Measurements from ENCODE around the gene TASOR2. TPM values are rescaled to one million over a fixed set of nuclear protein-coding genes. Genes with fewer than 3 reads are reported as not detected.

TASOR2 gene
- total RNA-seq, 1 experiment from 2014 or later = 80.3 TPM

- CTCF ChIA-PET = no interaction called here
- H3K9ac ChIP-seq (ENCODE audit: low read length) = no peak overlapping the region
- no peak overlapping the region for H3K4me2 ChIP-seq (ENCODE audit: low read length)
- BruUV-seq (replicated peaks) = no TSS peak
- no peak for TF ChIP-seq FOSL1 (IDR thresholded peaks at IDR 0.05; ENCODE audit: low read depth)
- TF ChIP-seq ZBTB33 (IDR thresholded peaks at IDR 0.05; ENCODE audit: extremely low read depth, insufficient replicate concordance, low read length) = no peak
- no peak for TF ChIP-seq SP1 (IDR thresholded peaks at IDR 0.05; ENCODE audit: low read depth)
- TF ChIP-seq RAD21 (IDR thresholded peaks at IDR 0.05; ENCODE audit: low read depth) = no peak
- TF ChIP-seq MAX (IDR thresholded peaks at IDR 0.05) = no peak
- TF ChIP-seq ZNF274 (IDR thresholded peaks at IDR 0.05; ENCODE audit: low read depth, low read length) = no peak
- TF ChIP-seq EGR1 (IDR thresholded peaks at IDR 0.05; ENCODE audit: low read depth) = no peak
- TF ChIP-seq REST (IDR thresholded peaks at IDR 0.05; ENCODE audit: low read depth) = no peak
- no peak for TF ChIP-seq ELF1 (IDR thresholded peaks at IDR 0.05; ENCODE audit: borderline replicate concordance, low read depth)
- TF ChIP-seq JUND (IDR thresholded peaks at IDR 0.05) = no peak
- TF ChIP-seq CEBPB (IDR thresholded peaks at IDR 0.05; ENCODE audit: low read depth) = no peak
- no peaks in the 10 kb centered on the region for H3K9me3 ChIP-seq (ENCODE audit: control insufficient read depth in 1 of 2, insufficient read depth in 1 of 2, low read depth in 1 of 2, low read length in 2 of 2)
- H3K79me2 ChIP-seq (ENCODE audit: insufficient read depth, low read length) = peaks cover 87% of the 10 kb centered on the region
- DNase-seq (ENCODE audit: low read depth, low spot score) (no peak), ATAC-seq (no peak)
- peaks cover 21% of the 10 kb centered on the region; the same call in 1 of the 2 replicates for H4K20me1 ChIP-seq (ENCODE audit: insufficient read depth)
- intact Hi-C loops (cut with micrococcal nuclease) = no loop called here
- H3K9me2 ChIP-seq (ENCODE audit: insufficient read depth) = no peaks in the 10 kb centered on the region
- H3K4me1 ChIP-seq (ENCODE audit: control insufficient read depth in 1 of 2, insufficient read depth in 2 of 2, low read length in 2 of 2) = peaks cover 4 to 16% of the 10 kb centered on the region in 2 experiments; a peak in 3 of 4 replicates
- RAD21 ChIA-PET (ENCODE audit: low non-redundant PET in 1 of 2, low total read pairs in 2 of 2, uncharacterized antibody in 2 of 2, unreplicated experiment in 2 of 2) = interaction anchor here in 1 of 2 experiments (0.7 kb wide), 1 partner anchor 948 kb away, joined by 3 read pairs; no protein-coding TSS in a partner anchor
- H3K27ac ChIP-seq (ENCODE audit: low read depth, low read length) = no peak overlapping the region
- H3K36me3 ChIP-seq (ENCODE audit: control insufficient read depth in 1 of 2, insufficient read depth in 2 of 2, low read length in 2 of 2) = no peaks in the 10 kb centered on the region; a peak in 1 of 4 replicates
- no peak overlapping the region for H3K4me3 ChIP-seq (replicated peaks in 1 of 2; ENCODE audit: low read depth in 1 of 2, low read length in 2 of 2)
- POLR2A ChIA-PET = no interaction called here
- H3K27me3 ChIP-seq (ENCODE audit: insufficient read depth, low read length) = no peaks in the 10 kb centered on the region
- H2AFZ ChIP-seq (ENCODE audit: low read depth, low read length, poor library complexity, severe bottlenecking) = no peak overlapping the region
These were observed 3.9 kb downstream of the TASOR2 start for GRCh38 chr10:5688587-5688986.

Measured in HCT116 (cell line).